A673 (cell line): ENCODE data around the gene NCEH1.

Experiments
- CTCF ChIP-seq: fragments of 300-800, 200-600 bp; sonication (generic); conservative IDR thresholded peaks from 2 replicates; pipeline ENCODE4 v1.5.1; 2017; ENCODE audit warnings: low read depth, mild to moderate bottlenecking, antibody characterized with exemption, low read length, moderate library complexity, mixed read lengths
- EZH2 ChIP-seq: fragments of 200-600 bp; sonication (generic); IDR thresholded peaks from 2 replicates; pipeline ENCODE4 v1.6.1; 2017; ENCODE audit warnings: borderline replicate concordance, low read depth, mild to moderate bottlenecking, mixed read lengths, antibody characterized with exemption, low read length; ENCODE audit not compliant: poor library complexity, severe bottlenecking

DNA sequence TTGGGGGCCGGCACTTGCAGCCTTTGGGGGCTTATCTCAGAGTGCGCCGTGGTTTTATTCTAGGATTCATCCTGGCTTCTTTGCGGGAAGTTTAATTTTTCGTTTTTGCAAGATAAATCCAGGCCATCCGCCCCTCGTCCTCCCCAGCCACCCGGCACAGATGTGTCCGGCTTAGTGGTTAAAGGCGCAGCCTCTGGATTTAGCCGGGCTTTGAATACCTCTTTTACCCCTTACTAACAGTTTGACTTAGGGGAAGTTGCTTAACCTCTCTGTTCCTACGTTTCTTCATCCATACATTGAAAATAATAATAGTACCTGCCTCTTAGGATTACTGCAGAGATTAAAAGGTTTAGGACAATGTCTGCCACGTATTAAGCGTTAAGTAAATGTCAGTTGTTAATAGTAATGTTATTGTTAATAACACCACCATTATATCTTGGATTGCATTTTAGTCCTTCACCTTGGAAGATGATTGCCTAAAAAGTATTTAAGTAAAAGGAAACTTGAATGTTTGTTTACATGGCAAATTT is 40.4 kb upstream of the NCEH1 start:
- TF ChIP-seq CTCF (no peak), EZH2 (no peak)
